Measurements from ENCODE around the gene TLR8. TPM values are rescaled to one million over a fixed set of nuclear protein-coding genes. Genes with fewer than 3 reads are reported as not detected.
A peak's percentile ranks its signal among the peaks of the same experiment; 100 is the strongest.

Gene TLR8
- total RNA-seq, 4 donors from 2014 or later, result 0.37 to 1.3 (median 0.82) TPM; not detected in 1

DNA sequence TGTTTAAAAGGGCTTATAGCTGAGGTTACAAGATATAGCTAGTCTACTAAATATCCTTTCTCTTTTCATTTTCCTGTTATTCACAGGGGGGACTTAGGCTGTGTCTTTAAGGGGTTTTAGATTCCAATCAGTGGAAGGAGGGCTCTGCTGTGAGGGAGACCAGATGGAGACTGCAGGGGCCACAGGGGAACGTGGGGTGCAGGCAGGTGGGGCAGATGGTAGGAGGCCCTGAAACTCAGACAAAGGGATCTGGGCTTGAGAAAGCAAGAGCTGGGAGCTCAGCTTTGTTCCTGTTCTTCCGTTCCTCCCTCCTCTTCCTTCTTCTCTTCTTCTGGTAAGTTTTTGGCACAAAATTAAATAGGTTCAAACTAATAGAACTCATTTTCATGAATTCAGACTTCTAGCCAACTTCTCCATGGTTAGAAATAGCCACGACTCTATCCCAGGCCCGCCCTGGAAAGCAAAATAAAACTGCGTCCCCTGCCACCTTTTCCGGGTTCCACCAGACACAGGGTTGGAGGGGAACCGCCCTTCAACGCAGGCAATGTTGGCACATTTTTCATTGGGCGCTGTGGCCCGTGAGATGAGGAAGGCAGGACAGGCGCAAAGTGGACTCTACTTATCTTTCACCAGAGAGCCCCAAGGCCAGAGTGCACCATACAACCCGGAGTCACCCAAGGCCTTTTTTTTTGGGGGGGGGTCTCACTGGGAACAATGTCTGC, 65.0 kb downstream of the TLR8 start:
- H3K4me3 ChIP-seq, result peak overlapping the region in 1 of 4 donors; percentile 9
- H3K27me3 ChIP-seq, result no peaks in the 10 kb centered on the region
- peaks cover 0 to 10% (median 3%) of the 10 kb centered on the region in 4 donors for H3K4me1 ChIP-seq
- H3K9me3 ChIP-seq, result no peaks in the 10 kb centered on the region
- WGBS, 2 donors (ENCODE audit: low coverage in 1 of 2), result 54 to 68% methylated on average over 6 to 12 of the region's 12 CpGs
- in situ Hi-C loops (cut with MboI; ENCODE audit: low pct_ligation_motif_present in 1 of 4, low pct_unique_long_range_greater_than_20kb in 1 of 4, low sequenced_read_pairs in 3 of 4) (loop anchor here (25.0 kb wide), 2 partner anchors 516 to 691 kb away; partner anchors contain the start of gene TCEANC (in 2 of the 4)), intact Hi-C loops (cut with DNase I; ENCODE audit: low total_unique reads) (loop anchor here (5.0 kb wide), 1 partner anchor 109 kb away; no protein-coding TSS in a partner anchor)
- DNase-seq, result no peak
- peak overlapping the region; percentile 52 to 99 (median 86) for H3K27ac ChIP-seq
- H3K36me3 ChIP-seq, result no peaks in the 10 kb centered on the region
- TF ChIP-seq, protein P1, sequence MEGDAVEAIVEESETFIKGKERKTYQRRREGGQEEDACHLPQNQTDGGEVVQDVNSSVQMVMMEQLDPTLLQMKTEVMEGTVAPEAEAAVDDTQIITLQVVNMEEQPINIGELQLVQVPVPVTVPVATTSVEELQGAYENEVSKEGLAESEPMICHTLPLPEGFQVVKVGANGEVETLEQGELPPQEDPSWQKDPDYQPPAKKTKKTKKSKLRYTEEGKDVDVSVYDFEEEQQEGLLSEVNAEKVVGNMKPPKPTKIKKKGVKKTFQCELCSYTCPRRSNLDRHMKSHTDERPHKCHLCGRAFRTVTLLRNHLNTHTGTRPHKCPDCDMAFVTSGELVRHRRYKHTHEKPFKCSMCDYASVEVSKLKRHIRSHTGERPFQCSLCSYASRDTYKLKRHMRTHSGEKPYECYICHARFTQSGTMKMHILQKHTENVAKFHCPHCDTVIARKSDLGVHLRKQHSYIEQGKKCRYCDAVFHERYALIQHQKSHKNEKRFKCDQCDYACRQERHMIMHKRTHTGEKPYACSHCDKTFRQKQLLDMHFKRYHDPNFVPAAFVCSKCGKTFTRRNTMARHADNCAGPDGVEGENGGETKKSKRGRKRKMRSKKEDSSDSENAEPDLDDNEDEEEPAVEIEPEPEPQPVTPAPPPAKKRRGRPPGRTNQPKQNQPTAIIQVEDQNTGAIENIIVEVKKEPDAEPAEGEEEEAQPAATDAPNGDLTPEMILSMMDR (IDR thresholded peaks at IDR 0.05), result no peak
- TF ChIP-seq POLR2A (IDR thresholded peaks at IDR 0.05), result no peak
- TF ChIP-seq EP300 (IDR thresholded peaks at IDR 0.05; ENCODE audit: low read depth), result no peak
- TF ChIP-seq POLR2AphosphoS5 (IDR thresholded peaks at IDR 0.05), result no peak

GRCh38 chrX:12972243-12972642, 65.8 kb downstream of the TLR8 start:
- WGBS, 2 donors (ENCODE audit: low coverage in 1 of 2), result 63 to 72% methylated on average over 2 to 6 of the region's 6 CpGs
- DNase-seq, result no peak
- H3K36me3 ChIP-seq, result no peaks in the 10 kb centered on the region
- no peaks in the 10 kb centered on the region for H3K9me3 ChIP-seq
- peak overlapping the region in 1 of 4 donors; percentile 11 for H3K4me3 ChIP-seq
- intact Hi-C loops (cut with DNase I; ENCODE audit: low total_unique reads) (loop anchor here (5.0 kb wide), 1 partner anchor 110 kb away; no protein-coding TSS in a partner anchor), in situ Hi-C loops (cut with MboI; ENCODE audit: low pct_ligation_motif_present in 1 of 4, low pct_unique_long_range_greater_than_20kb in 1 of 4, low sequenced_read_pairs in 3 of 4) (loop anchor here (25.0 kb wide), 2 partner anchors 515 to 690 kb away; partner anchors contain the start of gene TCEANC (in 2 of the 4))
- no peak for TF ChIP-seq POLR2A (IDR thresholded peaks at IDR 0.05)
- TF ChIP-seq POLR2AphosphoS5 (IDR thresholded peaks at IDR 0.05), result peak in 2 of 3 donors; percentile 53
- no peak for TF ChIP-seq EP300 (IDR thresholded peaks at IDR 0.05; ENCODE audit: low read depth)
- TF ChIP-seq, protein P1 (IDR thresholded peaks at IDR 0.05), result no peak
- H3K27me3 ChIP-seq, result no peaks in the 10 kb centered on the region
- peaks cover 0 to 10% (median 3%) of the 10 kb centered on the region in 4 donors for H3K4me1 ChIP-seq
- peak overlapping the region; percentile 52 to 99 (median 86) for H3K27ac ChIP-seq

Other genes with a start within 250 kb of the TLR8 start
- 10 to 100 TPM; 24.3 to 67.5 (median 32.5) TPM for gene PRPS2, start 115.2 kb upstream of the TLR8 start, total RNA-seq
- gene TLR7, start 39.5 kb upstream of the TLR8 start, total RNA-seq, result under 1 TPM in 3 of 4 donors, not detected in 1; 0.27 to 0.95 (median 0.75) TPM
- 1,000 to 10,000 TPM in 3 of 4 donors, 100 to 1,000 TPM in 1; 680 to 4,578 (median 2,996) TPM for gene TMSB4X, start 68.5 kb downstream of the TLR8 start, total RNA-seq
- gene FAM9C, start 138.0 kb downstream of the TLR8 start, total RNA-seq, result under 1 TPM in 2 of 4 donors, not detected in 2; 0.14 to 0.64 TPM